Fibroblast of gingiva (primary cell): ENCODE results near the gene GAL3ST2.
"Not testable (repeated sequence)": the region's sequence is repeated elsewhere in the genome, so short reads cannot be mapped to it uniquely, and the experiment has no call there.

Experiments
- DNase-seq: peaks from one replicate; pipeline ENCODE4 v3.0.0-alpha.2; 2011; ENCODE audit warnings: low read depth

The GAL3ST2 gene

GRCh38 chr2:241768850-241769249, 7.8 kb upstream of the GAL3ST2 start:
- DNase-seq: no peak

GRCh38 chr2:241769819-241770184, 6.8 kb upstream of the GAL3ST2 start:
- no peak for DNase-seq

- no peak for DNase-seq
Observed at GRCh38 chr2:241770185-241770935, 6.3 kb upstream of the GAL3ST2 start.

DNA sequence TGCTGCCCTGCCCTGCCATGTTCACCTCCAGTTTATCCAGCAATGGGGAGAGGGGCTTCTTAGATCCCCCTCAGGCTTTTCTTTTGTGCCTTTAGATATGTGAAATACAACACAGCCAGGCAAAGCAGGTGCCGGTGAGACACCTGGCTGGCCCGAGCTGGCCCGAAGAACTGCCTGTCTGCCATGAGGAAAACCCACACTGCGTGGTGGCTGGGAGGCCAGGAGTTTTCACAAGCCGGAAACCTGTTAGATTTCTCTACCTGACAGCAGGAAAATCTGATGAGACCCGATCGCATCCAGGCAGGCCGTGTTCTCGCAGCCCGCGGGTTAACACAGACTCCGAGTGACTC, 5.7 kb upstream of the GAL3ST2 start:
- DNase-seq: no peak

- peak; percentile 40 for DNase-seq
Observed at GRCh38 chr2:241771286-241772062, 5.1 kb upstream of the GAL3ST2 start.

DNA sequence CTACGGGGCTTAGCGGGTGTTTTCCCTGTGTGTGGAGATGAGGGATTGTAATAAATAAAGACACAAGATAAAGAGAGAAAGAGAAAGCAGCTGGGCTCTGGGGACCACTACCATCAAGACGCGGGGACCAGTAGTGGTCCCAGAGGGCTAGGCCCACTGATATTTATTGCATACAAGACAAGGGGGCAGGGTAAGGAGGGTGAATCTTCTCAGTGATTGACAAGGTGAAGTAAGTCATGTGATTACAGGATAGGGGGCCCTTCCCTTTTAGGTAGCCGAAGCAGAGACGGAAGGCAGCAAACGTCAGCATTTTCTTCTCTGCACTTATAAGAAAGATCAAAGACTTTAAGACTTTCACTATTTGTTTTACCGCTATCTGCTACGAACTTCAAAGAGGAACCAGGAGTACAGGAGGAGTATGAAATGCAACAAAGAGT, 4.5 kb upstream of the GAL3ST2 start:
- DNase-seq: no peak

DNA sequence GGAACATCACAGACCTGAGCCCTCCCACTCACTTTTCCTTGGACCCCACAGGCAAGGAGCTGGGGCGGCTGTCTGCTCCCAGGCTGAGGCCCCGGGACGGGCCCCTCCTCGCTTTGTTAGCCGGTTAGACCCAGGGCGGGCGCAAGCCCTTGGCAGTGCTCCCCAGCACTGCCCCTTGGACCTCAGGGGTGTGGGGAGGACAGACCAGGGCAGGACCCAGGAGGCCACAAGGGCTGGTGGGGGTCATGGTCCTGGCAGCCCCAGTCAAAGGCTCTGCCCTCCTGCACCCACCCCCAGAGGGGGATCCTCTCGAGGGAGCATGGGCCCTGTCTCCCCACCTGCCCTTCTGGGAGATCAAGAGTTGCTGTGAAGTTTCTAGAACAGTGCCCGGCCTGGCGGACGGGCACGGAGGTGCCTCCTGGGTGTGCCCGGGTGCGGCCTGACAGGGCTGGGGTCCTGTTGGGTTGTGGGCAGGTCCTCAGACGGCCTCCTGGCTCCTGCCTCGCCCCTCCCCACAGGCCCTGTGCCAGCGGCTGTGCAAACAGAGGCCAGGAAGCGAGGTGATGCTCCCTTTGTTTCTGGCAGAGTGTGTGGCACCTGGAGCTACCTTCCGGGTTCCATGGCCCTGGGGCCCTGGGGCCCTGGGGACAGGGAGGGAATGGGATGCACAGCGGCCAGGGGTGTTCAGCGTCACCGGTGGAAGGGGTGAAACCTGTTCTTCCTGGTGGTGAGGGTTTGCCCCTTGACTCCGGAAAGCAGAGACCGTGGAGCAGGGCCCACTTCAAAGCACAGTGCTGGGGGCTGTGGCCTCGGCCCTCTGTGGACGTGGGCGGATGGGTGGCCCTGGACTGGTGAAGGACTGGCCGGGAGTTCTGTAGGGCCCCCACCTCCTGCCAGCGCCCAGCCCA, 2.9 kb upstream of the GAL3ST2 start:
- DNase-seq: no peak

DNA sequence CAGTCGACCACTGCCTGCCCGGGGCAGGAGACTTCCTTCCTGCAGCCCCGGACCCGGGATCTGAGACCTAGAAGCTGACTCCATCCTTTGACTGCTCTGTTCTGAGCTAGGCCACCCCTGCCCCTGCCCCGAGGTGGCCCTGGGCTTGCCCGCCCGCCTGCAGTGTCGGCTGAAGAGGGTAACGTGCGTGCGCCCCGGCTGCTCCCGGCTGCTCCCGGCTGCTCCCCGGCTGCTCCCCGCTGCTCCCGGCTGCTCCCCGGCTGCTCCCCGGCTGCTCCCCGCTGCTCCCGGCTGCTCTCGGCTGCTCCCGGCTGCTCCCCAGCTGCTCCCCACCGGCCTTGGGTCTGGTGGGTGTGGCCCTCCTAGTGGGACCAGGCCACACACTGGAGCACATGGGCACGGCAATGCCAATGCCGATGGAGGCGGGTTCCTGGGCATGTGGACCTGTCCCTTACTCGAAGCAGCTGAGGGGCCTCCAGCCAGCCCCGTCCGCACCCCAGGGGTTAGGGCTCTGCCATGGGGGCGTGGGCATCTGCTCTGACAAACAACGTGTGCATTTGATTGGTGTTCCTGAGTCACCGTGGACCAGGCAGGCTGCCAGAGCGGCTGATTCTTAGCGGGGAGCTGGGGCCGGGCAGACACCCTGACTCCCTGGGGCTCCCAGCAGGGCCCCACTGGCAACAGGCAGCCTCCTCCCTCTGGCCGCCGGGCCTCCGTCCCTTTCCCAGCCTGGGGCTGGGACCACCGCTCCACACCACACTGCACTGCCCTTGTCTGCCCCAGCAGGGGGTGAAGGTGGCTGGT, 2.0 kb upstream of the GAL3ST2 start:
- DNase-seq: no peak

DNA sequence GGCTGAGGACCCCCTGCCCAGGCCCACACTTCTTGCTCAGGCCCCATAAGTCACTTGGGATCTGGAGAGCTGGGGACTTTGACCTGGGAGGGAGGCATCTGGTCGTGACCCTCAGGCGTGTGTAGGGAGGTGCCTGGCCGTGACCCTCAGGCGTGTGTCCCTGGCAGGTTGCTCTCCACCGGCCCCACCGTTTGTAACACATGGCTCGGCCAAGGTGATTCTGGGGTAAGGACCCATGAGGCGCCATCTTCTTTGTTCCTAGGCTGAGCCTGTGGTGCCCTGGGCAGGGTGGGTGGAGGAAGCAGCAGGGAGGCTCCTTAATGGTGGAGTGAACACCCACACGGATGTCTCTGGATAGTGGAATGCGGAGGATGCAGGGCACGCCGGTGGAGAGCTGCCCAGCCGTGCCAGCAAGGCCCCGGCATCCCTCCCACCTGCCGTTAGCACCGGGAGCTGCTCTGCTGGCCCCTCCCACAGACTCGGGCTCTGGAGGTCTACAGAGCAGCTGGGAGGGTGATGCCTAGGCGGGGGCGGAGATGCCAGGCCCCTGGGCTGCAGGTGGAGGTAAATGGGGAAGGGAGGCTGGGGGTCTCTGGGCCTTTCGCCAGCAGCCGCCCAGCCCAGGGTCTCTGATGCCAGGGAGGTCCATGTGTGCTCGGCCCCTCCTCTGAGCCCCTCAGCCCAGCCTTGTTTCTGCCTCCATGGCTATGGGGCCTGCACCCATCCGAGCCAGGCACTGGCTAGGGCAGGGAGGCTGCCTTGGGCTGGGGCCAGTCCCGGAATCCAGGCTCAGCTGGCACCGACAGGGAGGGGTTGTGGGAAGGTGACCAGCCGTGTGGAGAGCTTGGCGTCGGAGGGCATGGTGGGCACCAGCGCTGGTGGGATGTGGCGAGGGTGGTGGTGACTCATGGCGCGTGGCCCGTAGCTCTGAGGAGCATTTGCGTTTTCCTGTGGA, 1.1 kb upstream of the GAL3ST2 start:
- no peak for DNase-seq

- DNase-seq: no peak
Observed at GRCh38 chr2:241777170-241777685, 606 bp downstream of the GAL3ST2 start.

- DNase-seq: no peak
Observed at GRCh38 chr2:241777686-241778627, 1.3 kb downstream of the GAL3ST2 start.

DNA sequence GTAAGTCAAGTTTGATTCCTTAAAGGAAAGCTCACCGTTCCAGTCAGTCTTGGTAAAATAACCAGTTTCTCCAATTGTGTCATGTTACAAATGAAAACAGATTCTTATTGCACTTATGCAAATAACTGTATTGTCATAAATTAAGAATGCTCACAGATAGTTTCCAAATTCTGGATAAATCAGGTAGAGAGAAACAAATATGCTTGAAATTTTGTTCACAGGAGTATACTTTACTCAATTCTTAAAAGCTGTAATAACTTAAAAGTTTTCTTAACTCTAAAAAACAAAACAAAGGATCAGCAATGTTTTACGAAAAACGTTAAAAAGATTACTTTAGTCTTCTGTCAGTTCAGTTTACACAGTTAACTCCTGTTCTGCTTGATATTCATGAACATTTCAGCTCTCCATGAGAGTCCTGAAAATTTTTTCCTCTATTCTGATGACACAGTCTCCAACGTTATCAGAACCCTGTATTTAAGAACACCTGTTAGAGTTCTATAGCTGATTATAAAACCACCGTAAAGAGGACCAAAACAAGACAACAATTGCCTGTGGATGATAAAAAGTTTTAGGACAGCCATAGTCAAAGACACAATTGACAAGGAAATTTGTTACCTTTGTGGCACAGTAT, 4.4 kb downstream of the GAL3ST2 start:
- no peak for DNase-seq

DNA sequence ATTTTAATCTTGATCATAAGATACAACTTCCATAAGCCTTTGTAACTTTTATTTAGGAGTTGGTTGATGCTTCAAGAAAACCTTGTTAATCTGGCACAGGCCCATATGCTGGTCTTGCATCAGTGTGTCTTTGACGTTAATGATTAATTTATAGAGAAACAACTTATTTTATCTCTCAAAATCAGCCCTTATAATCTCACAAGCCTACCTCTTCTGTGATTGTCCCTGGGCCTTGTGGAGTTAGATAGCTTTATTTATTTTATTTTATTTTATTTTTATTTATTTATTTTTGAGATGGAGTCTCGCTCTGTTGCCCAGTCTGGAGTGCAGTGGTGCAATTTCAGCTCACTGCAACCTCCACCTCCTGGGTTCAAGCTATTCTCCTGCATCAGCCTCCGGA, 5.4 kb downstream of the GAL3ST2 start:
- DNase-seq: not testable (repeated sequence)

- no peak for DNase-seq
Observed at GRCh38 chr2:241788135-241788534, 11.5 kb downstream of the GAL3ST2 start.

DNA sequence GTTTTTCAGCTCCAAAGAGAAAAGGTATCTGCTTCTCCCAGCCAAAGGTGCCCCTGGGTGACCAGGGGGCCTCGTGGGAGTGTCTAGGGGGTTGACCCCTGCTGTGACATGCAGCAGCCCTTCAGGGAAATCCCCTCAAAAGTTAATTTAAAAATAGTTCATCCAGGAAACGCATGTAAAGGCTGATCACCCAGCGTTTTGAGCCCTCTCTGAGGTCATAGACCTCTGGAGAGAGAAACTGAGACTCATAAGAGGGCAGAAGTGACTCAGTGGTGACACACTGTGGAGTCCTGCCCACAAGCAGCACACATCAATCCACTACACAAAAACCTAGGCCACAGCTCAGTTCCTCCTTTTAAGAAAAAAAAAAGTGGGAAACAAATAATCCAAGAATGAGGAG, 11.9 kb downstream of the GAL3ST2 start:
- DNase-seq: no peak

DNA sequence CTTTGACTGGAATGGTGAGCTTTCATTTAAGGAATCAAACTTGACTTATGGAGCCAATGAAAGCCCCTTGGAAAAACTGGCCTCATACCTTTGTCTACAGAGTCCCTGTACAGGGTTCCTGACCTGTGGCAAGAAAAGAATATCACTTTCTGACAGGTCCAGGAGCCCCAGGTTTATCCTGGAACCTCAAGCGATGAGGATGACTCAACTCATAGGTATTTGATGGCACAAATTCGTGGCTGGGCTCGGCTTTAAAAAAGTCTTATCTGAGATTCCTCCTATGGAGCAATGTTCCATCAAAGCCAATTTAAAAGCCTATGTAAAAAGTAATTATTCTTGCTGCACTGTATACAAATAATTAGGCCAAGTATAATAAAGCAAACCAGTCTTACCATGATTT, 14.8 kb downstream of the GAL3ST2 start:
- not testable (repeated sequence) for DNase-seq

DNA sequence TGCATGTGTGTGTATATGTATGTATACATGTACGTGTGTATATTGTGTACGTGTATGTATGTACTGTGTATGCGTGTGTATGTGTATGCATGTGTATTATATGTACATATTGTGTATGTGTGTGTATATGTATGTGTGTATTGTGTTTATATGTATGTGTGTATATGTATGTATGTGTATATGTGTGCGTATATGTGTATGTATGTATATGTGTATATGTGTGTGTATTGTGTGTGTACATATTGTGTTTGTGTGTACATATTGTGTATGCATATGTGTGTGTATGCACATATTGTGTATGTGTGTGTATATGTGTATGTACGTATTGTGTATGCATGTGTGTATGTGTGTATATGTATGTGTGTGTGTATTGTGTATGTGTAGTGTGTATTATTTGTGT, 16.8 kb downstream of the GAL3ST2 start:
- DNase-seq: no peak

- no peak for DNase-seq
Observed at GRCh38 chr2:241794250-241794823, 17.7 kb downstream of the GAL3ST2 start.
